Tibial artery (tissue), 4 donors: Measurements from ENCODE around the gene CROCC2.

Experiments used
- DNase-seq, 2 donors: peaks; one replicate each; pipeline ENCODE4 v3.0.0-alpha.2; 2019
- H3K27ac ChIP-seq, 2 donors: fragments of 200-600 bp; sonication (generic) in 1 of 2; 1 replicate in 1 of 2; 2 replicates in 1 of 2; pipeline ENCODE4 v1.5.1; 2018 to 2019; ENCODE audit warnings: mild to moderate bottlenecking in 1 of 2
- H3K27me3 ChIP-seq, 2 donors: fragments of 200-600 bp; sonication (generic) in 1 of 2; one replicate each; pipeline versions ENCODE4 v1.5.1 to v1.6.0; 2016 to 2019
- H3K36me3 ChIP-seq, 3 donors: fragments of 200-600 bp; sonication (generic) in 2 of 3; one replicate each; pipeline ENCODE4 v1.5.1; 2016 to 2019; ENCODE audit warnings: mild to moderate bottlenecking in 2 of 3
- H3K4me1 ChIP-seq, 4 donors: fragments of 200-600 bp; sonication (generic) in 2 of 4; 1 replicate in 3 of 4; 2 replicates in 1 of 4; pipeline ENCODE4 v1.5.1; 2016 to 2019
- H3K4me3 ChIP-seq, 2 donors: fragments of 200-600 bp; sonication (generic) in 1 of 2; 1 replicate in 1 of 2; 2 replicates in 1 of 2; pipeline ENCODE4 v1.5.1; 2018 to 2019; ENCODE audit warnings: mild to moderate bottlenecking in 2 of 2
- H3K9me3 ChIP-seq, 3 donors: fragments of 200-600 bp; sonication (generic) in 1 of 3; one replicate each; pipeline ENCODE4 v1.5.1; 2016 to 2019
- intact Hi-C: fragments of 100-400 bp; cut with DNase I; formaldehyde crosslinking; loops from one replicate; pipeline ENCODE4 v1.15.0; 2023; ENCODE audit warnings: low total_unique reads
- TF ChIP-seq, protein P1 (sequence below), 2 experiments: fragments of 200-600 bp in 1 of 2; fragments of 450-650 bp in 1 of 2; IDR thresholded peaks; one replicate each; pipeline ENCODE4 v1.5.1; 2017 to 2019; ENCODE audit warnings: antibody characterized with exemption in 2 of 2, mild to moderate bottlenecking in 1 of 2, moderate library complexity in 1 of 2

The CROCC2 gene

GRCh38 chr2:240877460-240878340, 28.4 kb upstream of the CROCC2 start:
- no peak for DNase-seq

DNA sequence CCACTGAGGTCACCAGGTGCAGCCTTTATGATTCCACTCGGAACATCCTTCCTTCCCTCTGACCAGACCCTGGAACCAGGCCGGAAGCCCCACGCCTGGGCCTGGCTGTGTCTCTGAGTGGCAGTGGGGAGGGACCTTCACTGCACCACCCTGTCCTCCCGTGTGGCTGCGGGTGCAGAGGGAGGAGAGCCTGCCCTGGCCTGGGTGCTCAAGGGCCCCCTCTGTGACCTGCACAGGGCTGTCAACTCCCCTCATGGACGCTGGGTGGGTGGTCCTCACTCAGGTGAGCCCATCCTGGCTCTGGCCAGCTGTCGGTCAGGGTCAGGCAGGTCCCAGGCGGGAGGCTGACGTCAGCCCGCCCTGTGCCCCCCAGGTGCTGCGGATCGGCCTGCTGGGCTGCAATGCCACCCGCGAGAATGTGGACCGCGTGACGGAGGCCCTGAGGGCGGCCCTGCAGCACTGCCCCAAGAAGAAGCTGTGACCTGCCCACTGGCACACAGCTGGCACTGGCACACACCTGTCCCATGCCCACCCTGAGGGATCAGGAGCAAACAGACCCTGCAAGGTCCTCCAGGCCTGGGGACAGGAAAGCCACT, 27.7 kb upstream of the CROCC2 start:
- intact Hi-C loops, result no loop called here
- DNase-seq, result no peak
- Histone ChIP-seq H3K9me3 (no peaks in the 10 kb centered on the region), H3K27ac (no peak overlapping the region), H3K36me3 (no peaks in the 10 kb centered on the region), H3K4me3 (no peak overlapping the region), H3K27me3 (peaks cover 0 to 19% of the 10 kb centered on the region in 2 donors), H3K4me1 (no peaks in the 10 kb centered on the region)
- TF ChIP-seq, protein P1, sequence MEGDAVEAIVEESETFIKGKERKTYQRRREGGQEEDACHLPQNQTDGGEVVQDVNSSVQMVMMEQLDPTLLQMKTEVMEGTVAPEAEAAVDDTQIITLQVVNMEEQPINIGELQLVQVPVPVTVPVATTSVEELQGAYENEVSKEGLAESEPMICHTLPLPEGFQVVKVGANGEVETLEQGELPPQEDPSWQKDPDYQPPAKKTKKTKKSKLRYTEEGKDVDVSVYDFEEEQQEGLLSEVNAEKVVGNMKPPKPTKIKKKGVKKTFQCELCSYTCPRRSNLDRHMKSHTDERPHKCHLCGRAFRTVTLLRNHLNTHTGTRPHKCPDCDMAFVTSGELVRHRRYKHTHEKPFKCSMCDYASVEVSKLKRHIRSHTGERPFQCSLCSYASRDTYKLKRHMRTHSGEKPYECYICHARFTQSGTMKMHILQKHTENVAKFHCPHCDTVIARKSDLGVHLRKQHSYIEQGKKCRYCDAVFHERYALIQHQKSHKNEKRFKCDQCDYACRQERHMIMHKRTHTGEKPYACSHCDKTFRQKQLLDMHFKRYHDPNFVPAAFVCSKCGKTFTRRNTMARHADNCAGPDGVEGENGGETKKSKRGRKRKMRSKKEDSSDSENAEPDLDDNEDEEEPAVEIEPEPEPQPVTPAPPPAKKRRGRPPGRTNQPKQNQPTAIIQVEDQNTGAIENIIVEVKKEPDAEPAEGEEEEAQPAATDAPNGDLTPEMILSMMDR (IDR thresholded peaks at IDR 0.05), result no peak

More at GRCh38 chr2:240877460-240878340, 28.4 kb upstream of the CROCC2 start:
- no peaks in the 10 kb centered on the region for H3K36me3 ChIP-seq
- intact Hi-C loops, result no loop called here
- no peak overlapping the region for H3K4me3 ChIP-seq
- H3K27me3 ChIP-seq, result peaks cover 0 to 24% of the 10 kb centered on the region in 2 donors
- no peak overlapping the region for H3K27ac ChIP-seq
- TF ChIP-seq, protein P1 (IDR thresholded peaks at IDR 0.05), result no peak
- no peaks in the 10 kb centered on the region for H3K9me3 ChIP-seq
- H3K4me1 ChIP-seq, result no peaks in the 10 kb centered on the region

- H3K4me1 ChIP-seq, result no peaks in the 10 kb centered on the region
- H3K27me3 ChIP-seq, result peaks cover 0 to 14% of the 10 kb centered on the region in 2 donors
- H3K4me3 ChIP-seq, result no peak overlapping the region
- DNase-seq, result no peak
- no peak overlapping the region for H3K27ac ChIP-seq
- TF ChIP-seq, protein P1 (IDR thresholded peaks at IDR 0.05), result no peak
- no peaks in the 10 kb centered on the region for H3K36me3 ChIP-seq
- intact Hi-C loops, result no loop called here
- H3K9me3 ChIP-seq, result no peaks in the 10 kb centered on the region
Measured at GRCh38 chr2:240879105-240879504, 27.0 kb upstream of the CROCC2 start.

- no peak for DNase-seq
- no peaks in the 10 kb centered on the region for H3K4me1 ChIP-seq
- no peaks in the 10 kb centered on the region for H3K9me3 ChIP-seq
- intact Hi-C loops, result no loop called here
- H3K27ac ChIP-seq, result no peak overlapping the region
- TF ChIP-seq, protein P1 (IDR thresholded peaks at IDR 0.05), result no peak
- H3K27me3 ChIP-seq, result peaks cover 0 to 6% of the 10 kb centered on the region in 2 donors
- no peak overlapping the region for H3K4me3 ChIP-seq
- no peaks in the 10 kb centered on the region for H3K36me3 ChIP-seq
Measured at GRCh38 chr2:240881913-240882312, 24.2 kb upstream of the CROCC2 start.

DNA sequence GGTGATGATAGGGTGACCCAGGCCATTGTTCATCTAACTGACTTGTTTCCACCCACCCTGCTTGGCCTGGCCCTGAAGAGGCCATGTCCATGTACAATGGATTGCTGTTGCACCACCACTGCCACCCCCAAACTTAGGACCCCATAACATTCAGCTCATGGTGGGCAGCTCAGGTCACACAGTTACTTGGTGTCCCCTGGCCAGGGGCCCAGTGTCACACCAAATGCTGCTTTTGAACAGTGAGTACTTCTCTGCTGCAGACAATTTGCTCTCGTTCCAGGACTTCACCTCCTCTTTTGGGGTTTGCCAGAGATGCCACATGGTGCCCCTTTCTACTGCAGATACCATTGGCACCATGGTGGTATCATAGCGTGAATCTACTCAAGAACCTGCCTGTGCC, 21.9 kb upstream of the CROCC2 start:
- Histone ChIP-seq H3K27ac (no peak overlapping the region), H3K9me3 (no peaks in the 10 kb centered on the region), H3K4me3 (no peak overlapping the region), H3K27me3 (peaks cover 0 to 9% of the 10 kb centered on the region in 2 donors), H3K4me1 (no peaks in the 10 kb centered on the region), H3K36me3 (no peaks in the 10 kb centered on the region)
- intact Hi-C loops, result no loop called here
- TF ChIP-seq, protein P1 (IDR thresholded peaks at IDR 0.05), result no peak
- no peak for DNase-seq
